Stimulated activated CD8-positive, alpha-beta memory T cell treated with anti-CD3 and anti-CD28 coated beads, Interleukin-15, amount 100 ng/mL, for 24 hours (primary cell): ENCODE data around the gene RFTN1.
"Not testable (repeated sequence)": the region's sequence is repeated elsewhere in the genome, so short reads cannot be mapped to it uniquely, and the experiment has no call there.

Experiments used
- DNase-seq: peaks from one replicate; pipeline ENCODE4 v3.0.0-alpha.2; 2020; ENCODE audit warnings: low read depth

RFTN1 gene

DNA sequence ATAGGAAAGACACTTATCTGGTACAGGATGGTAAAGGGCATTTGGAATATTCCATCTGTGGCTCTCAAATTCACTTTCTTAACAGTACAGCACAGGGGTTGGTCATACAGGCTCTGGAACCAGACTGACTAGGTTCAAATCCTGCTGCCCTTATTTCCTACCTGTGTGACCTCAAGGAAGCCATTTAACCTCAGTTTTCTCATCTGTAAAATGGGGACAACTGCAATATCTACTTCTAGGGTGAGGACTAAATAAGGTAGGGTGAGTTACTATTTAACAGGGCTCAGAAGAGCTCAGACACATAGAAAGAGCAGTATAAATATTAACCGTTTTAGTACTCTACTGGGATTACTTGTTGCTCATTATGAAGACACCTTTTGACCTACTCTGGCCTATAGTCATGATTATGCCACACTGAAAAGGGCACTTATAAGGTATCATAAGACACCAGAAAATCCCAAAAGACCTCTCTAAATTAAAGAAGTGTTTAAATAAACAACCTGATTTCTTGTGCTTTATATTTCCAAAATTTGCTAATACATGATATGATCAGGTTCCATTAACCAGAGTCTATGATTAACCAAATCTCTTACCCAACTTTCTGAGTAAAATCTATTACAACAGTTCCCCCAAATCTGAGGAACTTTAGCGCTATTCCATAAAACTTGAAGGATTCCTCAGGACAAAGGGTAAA lies 6.5 kb downstream of the RFTN1 start:
- DNase-seq = no peak

GRCh38 chr3:16506451-16506850 lies 7.0 kb downstream of the RFTN1 start:
- no peak for DNase-seq

- DNase-seq = no peak
Measured at GRCh38 chr3:16504692-16505091, 8.8 kb downstream of the RFTN1 start.

DNA sequence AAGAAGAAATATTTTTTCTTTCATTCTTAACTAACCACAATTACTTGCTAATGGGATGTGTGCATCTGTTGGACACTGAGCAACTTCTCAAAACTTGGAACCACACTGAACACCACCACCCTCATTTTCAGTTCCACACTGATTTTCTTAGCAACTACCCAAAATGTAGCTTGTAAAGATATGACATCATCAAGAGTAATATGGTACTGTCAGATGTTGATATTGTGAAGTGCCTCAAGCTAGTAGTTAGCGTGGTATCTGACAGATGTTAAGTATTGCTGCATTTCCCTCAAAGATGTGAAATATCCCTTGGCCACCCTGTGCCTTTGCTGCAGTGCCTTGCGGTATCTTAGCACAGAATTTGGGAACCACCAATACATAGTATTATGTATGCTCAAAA lies 9.3 kb downstream of the RFTN1 start:
- no peak for DNase-seq

- DNase-seq = no peak
Measured at GRCh38 chr3:16503191-16503776, 10.2 kb downstream of the RFTN1 start.

DNA sequence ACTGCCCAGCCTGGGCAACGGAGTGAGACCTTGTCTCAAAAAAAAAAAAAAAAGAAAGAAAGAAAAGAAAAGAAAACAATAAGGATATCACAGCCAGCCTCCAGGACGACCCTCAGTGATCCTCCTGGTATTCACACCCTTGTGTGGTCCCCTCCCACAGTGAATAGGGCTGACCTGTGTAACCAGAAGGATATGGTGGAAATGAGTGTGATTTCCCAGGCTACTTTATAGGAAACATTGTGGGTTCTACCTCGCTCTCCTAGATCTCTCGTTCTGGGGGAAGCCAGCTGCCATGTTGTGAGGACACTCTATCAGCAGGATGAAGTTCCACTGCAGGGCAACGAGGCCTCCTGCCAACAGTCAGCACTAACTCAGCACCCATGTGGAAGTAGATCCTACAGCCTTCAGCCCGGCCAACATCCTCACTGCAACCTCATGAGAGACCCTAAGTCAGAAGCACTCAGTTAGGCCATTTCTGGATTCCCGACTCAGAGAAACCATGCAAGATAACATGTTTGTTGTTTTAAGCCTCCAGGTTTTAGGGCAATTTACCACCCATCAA lies 11.1 kb downstream of the RFTN1 start:
- DNase-seq = no peak

GRCh38 chr3:16501376-16501775 lies 12.1 kb downstream of the RFTN1 start:
- no peak for DNase-seq

- no peak for DNase-seq
Measured at GRCh38 chr3:16500911-16501310, 12.6 kb downstream of the RFTN1 start.

DNA sequence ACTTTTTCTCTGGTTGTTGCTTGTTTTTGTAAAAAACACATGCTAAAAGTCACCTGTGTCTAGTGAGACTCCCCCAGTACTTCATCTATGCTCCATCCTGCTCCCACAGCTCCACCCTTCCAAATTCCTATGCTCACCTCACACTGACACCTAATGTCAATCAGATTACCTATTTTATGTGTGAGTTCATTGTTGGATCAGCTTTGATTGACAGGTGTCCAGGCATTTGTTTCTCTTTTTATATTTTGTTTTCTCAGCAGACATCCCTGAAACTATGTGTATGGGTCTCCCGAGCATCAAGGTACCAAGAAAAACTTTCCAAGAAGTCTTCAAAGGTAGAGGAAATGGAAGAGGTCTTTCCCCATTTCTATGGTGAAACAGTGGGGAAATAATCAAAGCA lies 13.4 kb downstream of the RFTN1 start:
- no peak for DNase-seq

DNA sequence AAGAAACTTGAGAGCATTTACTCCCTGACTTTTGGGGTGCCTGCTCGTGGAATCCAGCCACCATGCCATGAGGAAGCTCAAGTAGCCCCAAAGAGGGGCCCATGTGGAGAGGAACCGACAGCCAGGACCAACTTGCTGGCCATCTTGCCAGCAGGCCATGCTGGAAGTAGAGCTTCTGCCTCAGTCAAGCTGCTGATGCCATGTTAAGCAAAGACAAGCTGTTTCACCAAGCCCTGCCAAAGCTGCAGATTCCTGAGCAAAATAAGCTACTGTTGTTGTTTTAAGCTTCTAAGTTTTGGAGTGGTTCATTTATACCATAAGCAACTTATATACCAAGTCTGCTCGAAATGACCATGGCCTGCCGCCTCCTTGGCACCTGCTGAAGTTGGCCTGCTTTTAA lies 14.1 kb downstream of the RFTN1 start:
- no peak for DNase-seq

DNA sequence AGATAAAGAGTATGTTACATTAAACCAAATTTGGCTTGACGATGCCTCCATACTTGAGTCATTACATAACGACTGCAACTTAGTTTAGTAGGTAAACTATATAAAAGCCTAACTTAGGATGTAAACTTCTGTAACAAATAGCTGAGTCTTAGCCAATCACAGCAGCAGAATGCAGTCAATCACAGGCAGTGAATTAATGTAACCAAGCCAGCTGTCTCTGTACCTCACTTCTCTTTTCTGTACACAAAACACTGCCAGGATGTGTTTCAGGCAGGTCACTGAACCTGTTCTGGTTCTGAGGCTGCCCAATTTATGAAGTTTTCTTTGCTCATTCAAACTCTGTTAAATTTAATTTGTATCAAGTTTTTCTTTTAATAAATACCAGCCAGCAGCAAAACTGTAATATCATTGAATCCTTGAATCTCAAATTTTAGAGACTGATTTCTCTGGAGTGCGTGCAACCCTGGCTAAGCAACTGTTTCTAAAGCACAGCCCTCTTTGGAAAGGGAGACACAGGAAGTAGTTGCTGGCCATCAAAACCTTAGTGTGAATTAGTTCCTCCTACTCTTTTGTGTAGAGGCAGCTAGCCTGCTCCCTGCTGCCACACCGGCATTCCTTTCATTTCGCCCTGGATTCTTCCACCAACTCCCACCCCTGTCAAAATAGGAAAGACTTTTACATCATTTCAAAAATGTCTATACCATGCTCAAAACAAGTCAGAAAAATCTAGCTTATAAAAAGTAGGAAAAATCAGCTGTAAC lies 15.2 kb downstream of the RFTN1 start:
- DNase-seq = no peak

GRCh38 chr3:16496408-16497222 lies 16.9 kb downstream of the RFTN1 start:
- DNase-seq = no peak

GRCh38 chr3:16496008-16496407 lies 17.5 kb downstream of the RFTN1 start:
- DNase-seq = no peak

GRCh38 chr3:16494814-16495431 lies 18.6 kb downstream of the RFTN1 start:
- DNase-seq = no peak

- no peak for DNase-seq
Measured at GRCh38 chr3:16494094-16494493, 19.4 kb downstream of the RFTN1 start.

DNA sequence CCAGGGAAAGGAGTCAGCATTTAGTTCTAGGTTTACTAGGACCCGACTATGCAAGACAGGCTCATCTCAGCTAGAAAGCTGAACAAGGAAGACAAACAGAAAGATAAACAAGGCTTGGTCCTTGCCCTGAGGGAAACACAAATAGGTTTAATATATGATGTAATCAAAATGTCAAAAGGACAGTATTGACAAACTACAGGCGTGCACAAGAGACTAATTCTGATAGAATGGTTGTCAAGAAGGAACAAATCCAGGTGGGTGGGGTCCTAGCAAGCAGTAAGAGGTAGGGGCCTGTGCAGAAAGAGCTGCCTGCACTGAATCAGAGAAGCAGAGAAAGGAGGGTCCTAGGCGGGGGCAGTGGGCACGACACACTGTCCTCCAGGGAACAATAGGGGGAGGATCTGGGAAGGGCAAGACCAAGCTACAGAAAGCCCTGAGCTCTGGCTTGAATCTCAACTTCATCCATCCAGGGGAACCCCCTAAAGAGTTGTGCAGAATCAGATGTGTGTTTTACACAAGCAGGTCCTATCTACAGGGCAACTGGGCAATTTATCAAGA lies 23.4 kb downstream of the RFTN1 start:
- DNase-seq = no peak

DNA sequence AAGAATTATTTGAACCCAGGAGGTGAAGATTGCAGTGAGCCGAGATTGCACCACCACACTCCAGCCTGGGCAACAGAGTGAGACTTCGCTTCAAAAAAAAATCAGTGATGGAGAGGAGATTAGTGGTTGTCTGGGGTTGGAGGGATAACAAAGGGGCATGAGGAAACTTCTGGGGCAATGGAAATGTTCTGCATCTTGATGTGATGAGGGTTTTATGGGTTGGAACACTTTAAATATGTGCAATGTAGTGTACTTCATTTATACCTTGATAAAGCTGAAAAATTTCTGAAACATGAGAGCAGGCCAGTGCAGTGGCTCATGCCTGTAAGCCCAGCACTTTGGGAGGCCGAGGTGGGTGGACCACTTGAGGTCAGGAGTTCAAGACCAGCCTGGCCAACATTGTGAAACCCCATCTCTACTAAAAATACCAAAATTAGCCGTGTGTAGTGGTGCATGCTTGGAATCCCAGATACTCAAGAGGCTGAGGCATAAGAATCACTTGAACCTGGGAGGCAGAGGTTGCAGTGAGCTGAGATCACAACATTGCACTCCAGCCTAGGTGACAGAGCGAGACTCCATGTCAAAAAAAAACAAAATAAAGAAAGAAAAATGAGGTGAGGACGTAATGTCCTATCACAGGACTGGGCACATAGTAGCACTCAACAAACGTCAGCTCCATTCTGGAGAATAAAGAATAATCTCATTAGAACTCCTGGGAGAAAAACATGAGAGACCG lies 24.0 kb downstream of the RFTN1 start:
- not testable (repeated sequence) for DNase-seq

DNA sequence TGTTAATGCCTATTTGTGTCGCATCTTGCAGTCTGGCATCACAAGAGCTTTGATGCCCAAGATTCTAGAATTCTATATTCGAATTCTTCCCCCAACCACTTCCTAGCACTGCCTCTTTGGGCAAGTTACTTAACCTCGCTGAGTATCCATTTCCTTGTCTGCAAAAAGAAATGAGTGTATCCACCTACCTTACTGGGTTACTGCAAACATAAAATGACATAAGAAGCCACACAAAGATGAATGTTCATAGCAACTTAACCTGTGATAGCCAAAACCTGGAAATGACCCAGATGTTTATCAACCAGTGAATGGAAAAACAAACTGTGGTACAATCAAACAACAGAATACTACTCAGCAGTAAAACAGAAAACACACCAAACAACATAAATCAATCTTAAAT lies 24.9 kb downstream of the RFTN1 start:
- DNase-seq = no peak

DNA sequence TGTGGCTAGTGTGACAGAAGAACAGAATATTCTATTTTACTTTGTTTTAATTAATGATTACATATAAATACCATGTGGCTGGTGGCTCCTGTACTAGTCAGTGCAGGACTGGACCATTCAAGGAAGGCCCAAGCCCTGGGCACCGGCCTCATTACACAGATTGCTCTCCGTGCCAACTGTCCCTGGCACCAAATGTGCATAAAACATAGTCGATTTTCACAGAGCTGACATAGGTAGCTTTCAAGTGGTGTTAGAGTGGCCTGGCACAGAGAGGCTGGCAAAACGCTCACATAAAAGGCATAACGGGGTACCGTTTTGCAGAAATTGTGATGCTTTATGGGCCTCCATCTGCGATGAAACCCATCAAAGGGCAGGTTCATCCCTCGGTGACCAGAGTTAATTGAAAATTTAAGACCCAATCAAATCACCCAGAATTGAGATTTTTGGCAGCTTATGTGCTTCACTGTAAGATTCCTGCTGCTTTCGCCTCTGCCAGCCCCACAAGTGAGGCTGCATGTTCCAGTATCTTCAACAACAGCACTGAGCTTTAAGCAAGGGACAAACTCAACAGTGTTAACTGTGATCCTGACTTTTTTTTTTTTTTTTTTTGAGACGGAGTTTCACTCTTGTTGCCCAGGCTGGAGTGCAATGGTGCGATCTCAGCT lies 25.9 kb downstream of the RFTN1 start:
- DNase-seq = no peak

DNA sequence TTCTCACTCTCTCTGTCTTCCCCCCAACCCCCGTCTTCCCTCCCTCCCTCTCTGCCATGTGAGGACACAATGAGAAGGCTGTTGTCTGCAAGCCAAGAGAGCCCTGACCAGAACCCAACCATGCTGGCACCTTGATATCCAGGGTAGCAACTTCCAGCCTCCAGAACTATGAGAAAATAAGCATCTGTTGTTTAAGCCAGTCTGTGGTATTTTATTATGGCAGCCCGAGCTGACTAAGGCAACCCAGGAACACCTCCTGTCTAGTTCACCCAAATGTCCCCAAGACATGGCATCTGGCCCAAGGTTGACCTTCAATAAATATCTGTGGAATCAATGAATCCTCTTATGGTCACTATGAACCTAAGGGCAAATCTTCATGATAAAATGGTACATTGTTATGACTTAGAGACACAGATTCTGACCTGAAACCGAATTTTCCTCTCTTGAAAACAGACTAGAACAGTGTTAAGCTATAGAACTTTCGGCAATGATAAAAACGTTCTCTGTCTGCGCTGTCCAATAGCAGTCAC lies 26.5 kb downstream of the RFTN1 start:
- no peak for DNase-seq
